GM18951 (cell line): ENCODE measurements around the gene ADSL.

ENCODE experiments used
- POLR2A ChIP-seq: IDR thresholded peaks from 4 replicates; pipeline ENCODE4 v1.6.1; 2011; ENCODE audit warnings: mild to moderate bottlenecking; ENCODE audit not compliant: insufficient read length, insufficient read depth; ENCODE audit errors: extremely low read depth
- in situ Hi-C: fragments of 300-500 bp; cut with MboI; formaldehyde crosslinking; loops from one replicate; pipeline ENCODE4 v1.12.0; 2022; ENCODE audit warnings: low sequenced_read_pairs, mixed read lengths, inconsistent platforms; ENCODE audit not compliant: unreplicated experiment

The ADSL gene

GRCh38 chr22:40332319-40332781 is 13.9 kb upstream of the ADSL start:
- in situ Hi-C loops, result loop anchor here (25.0 kb wide), 1 partner anchor 795 kb away; the partner anchor contains the start of gene RPS19BP1
- no peak for TF ChIP-seq POLR2A

- TF ChIP-seq POLR2A, result no peak
- in situ Hi-C loops, result loop anchor here (25.0 kb wide), 1 partner anchor 797 kb away; the partner anchor contains the start of gene RPS19BP1
Measured at GRCh38 chr22:40334060-40334459, 12.2 kb upstream of the ADSL start.

GRCh38 chr22:40334899-40335298 is 11.4 kb upstream of the ADSL start:
- no peak for TF ChIP-seq POLR2A
- in situ Hi-C loops, result loop anchor here (25.0 kb wide), 1 partner anchor 798 kb away; the partner anchor contains the start of gene RPS19BP1

GRCh38 chr22:40335358-40335757 is 10.9 kb upstream of the ADSL start:
- TF ChIP-seq POLR2A, result no peak
- in situ Hi-C loops, result loop anchor here (25.0 kb wide), 1 partner anchor 798 kb away; the partner anchor contains the start of gene RPS19BP1

- in situ Hi-C loops, result loop anchor here (10.0 to 25.0 kb wide), 2 partner anchors 295 to 803 kb away; partner anchors contain the start of gene RPS19BP1
- no peak for TF ChIP-seq POLR2A
Measured at GRCh38 chr22:40340044-40340443, 6.3 kb upstream of the ADSL start.

- no peak for TF ChIP-seq POLR2A
- in situ Hi-C loops, result loop anchor here (10.0 to 25.0 kb wide), 2 partner anchors 297 to 804 kb away; partner anchors contain the start of gene RPS19BP1
Measured at GRCh38 chr22:40341604-40342003, 4.7 kb upstream of the ADSL start.

- TF ChIP-seq POLR2A, result no peak
- in situ Hi-C loops, result loop anchor here (10.0 to 25.0 kb wide), 2 partner anchors 298 to 805 kb away; partner anchors contain the start of gene RPS19BP1
Measured at GRCh38 chr22:40342521-40342920, 3.8 kb upstream of the ADSL start.

GRCh38 chr22:40345271-40345670 is 1.0 kb upstream of the ADSL start:
- in situ Hi-C loops, result loop anchor here (10.0 to 25.0 kb wide), 2 partner anchors 300 to 808 kb away; partner anchors contain the start of gene RPS19BP1
- no peak for TF ChIP-seq POLR2A

GRCh38 chr22:40345815-40346184 is 500 bp upstream of the ADSL start:
- in situ Hi-C loops, result loop anchor here (10.0 to 25.0 kb wide), 2 partner anchors 301 to 808 kb away; partner anchors contain the start of gene RPS19BP1
- no peak for TF ChIP-seq POLR2A

- in situ Hi-C loops, result loop anchor here (10.0 to 25.0 kb wide), 2 partner anchors 302 to 810 kb away; partner anchors contain the start of gene RPS19BP1
- no peak for TF ChIP-seq POLR2A
Measured at GRCh38 chr22:40347300-40347699, 1.0 kb downstream of the ADSL start.

- no peak for TF ChIP-seq POLR2A
- in situ Hi-C loops, result loop anchor here (10.0 to 25.0 kb wide), 2 partner anchors 303 to 811 kb away; partner anchors contain the start of gene RPS19BP1
Measured at GRCh38 chr22:40348025-40348658, 1.8 kb downstream of the ADSL start.

- TF ChIP-seq POLR2A, result no peak
- in situ Hi-C loops, result no loop called here
Measured at GRCh38 chr22:40352763-40353162, 6.5 kb downstream of the ADSL start.

- in situ Hi-C loops, result no loop called here
- TF ChIP-seq POLR2A, result no peak
Measured at GRCh38 chr22:40361100-40361499, 14.8 kb downstream of the ADSL start.

- in situ Hi-C loops, result no loop called here
- TF ChIP-seq POLR2A, result no peak
Measured at GRCh38 chr22:40363059-40363458, 16.8 kb downstream of the ADSL start.

- in situ Hi-C loops, result no loop called here
- TF ChIP-seq POLR2A, result no peak
Measured at GRCh38 chr22:40364431-40364830, 18.1 kb downstream of the ADSL start.
